GM18867 (cell line): ENCODE data around the gene DCAF15.
A peak's percentile ranks its signal among the peaks of the same experiment; 100 is the strongest.
"Not testable (repeated sequence)": the region's sequence is repeated elsewhere in the genome, so short reads cannot be mapped to it uniquely, and the experiment has no call there.

Source experiments
- ATAC-seq: cut with Tn5 transposase; IDR thresholded peaks from one replicate; pipeline ENCODE4 v1.9.1; 2021; ENCODE audit warnings: mild to moderate bottlenecking, moderate library complexity; ENCODE audit not compliant: unreplicated experiment

DCAF15 gene, protein sequence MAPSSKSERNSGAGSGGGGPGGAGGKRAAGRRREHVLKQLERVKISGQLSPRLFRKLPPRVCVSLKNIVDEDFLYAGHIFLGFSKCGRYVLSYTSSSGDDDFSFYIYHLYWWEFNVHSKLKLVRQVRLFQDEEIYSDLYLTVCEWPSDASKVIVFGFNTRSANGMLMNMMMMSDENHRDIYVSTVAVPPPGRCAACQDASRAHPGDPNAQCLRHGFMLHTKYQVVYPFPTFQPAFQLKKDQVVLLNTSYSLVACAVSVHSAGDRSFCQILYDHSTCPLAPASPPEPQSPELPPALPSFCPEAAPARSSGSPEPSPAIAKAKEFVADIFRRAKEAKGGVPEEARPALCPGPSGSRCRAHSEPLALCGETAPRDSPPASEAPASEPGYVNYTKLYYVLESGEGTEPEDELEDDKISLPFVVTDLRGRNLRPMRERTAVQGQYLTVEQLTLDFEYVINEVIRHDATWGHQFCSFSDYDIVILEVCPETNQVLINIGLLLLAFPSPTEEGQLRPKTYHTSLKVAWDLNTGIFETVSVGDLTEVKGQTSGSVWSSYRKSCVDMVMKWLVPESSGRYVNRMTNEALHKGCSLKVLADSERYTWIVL

GRCh38 chr19:13952154-13952930 is at the start of gene DCAF15:
TSS of gene DCAF15 (plus strand) at chr19:13952509. CDS start at chr19:13952513, 4 bp downstream.
- ATAC-seq: peak; percentile 96

DNA sequence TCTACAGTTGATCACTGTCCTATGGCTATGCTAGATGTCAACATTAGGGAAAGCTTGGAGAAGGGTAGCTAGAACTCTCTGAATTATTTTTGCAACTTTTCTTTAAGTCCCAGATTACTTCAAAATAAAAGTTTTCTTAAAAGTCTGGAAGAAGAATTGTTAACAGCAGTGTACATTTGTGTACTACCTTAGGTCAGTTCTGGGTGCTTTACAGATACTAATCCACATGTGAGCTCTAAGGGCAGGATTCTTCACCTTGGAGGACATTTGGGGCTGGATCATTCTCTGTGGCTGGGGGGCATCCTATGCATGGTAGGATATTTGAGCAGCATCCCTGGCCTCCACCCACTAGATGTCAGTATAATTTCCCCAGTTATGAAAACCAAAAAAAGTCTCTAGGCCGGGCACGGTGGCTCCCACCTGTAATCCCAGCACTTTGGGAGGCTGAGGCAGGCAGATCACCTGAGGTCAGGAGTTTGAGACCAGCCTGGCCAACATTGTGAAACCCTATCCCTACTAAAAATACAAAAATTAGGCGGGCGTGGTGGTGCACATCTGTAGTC is 49.2 kb upstream of the DCAF15 start:
- no peak for ATAC-seq

- peak; percentile 91 for ATAC-seq
These were observed 46.4 kb upstream of the DCAF15 start, which contains the start of the genes BRME1 and CC2D1A for GRCh38 chr19:13905634-13906520. TSS of gene BRME1 (minus strand) at chr19:13906117. CDS start at chr19:13904892, 1,225 bp downstream. TSS of gene CC2D1A (plus strand) at chr19:13906201. CDS start at chr19:13906442, 241 bp downstream.

GRCh38 chr19:13906521-13906904 is 45.8 kb upstream of the DCAF15 start:
- ATAC-seq: peak; percentile 14

DNA sequence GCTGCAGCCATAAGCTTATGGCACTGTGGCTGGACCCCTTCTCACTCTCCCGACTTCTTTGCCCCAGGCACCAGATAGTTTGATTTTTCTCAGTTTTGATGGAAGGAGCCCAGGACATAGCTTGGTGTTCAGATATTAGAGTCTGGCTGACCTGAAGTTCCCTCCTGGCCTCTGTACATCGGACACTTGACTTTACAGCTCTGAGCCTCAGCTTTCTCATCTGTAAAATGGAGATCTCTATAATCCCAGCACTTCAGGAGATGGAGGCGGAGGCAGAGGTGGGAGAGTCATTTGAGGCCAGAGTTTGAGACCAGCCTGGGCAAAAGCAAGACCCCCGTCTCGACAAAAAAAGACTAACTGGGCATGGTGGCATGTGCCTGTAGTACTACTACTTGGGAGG is 45.4 kb upstream of the DCAF15 start:
- no peak for ATAC-seq

GRCh38 chr19:13908674-13909073 is 43.6 kb upstream of the DCAF15 start:
- ATAC-seq: no peak

DNA sequence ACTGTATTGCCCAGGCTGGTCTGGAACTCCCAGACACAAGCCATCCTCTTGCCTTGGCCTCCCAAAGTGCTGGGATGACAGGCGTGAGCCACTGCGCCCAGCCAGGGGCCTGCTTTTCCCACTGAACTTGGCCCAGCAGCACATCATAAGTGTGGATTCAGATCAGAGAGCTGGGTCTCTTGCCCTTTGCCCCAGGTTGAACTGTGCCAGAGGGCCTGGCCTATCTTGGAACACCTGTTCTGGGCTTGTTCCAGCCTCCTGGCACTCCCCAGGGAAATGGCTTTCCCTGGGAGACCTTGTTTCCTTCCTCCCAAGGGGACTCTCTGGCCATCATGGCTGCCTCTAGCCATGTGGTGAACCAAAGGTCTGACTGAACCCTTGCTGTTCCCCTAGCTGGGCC is 42.9 kb upstream of the DCAF15 start:
- ATAC-seq: no peak

- ATAC-seq: no peak
These were observed 39.0 kb upstream of the DCAF15 start for GRCh38 chr19:13913352-13913751.

DNA sequence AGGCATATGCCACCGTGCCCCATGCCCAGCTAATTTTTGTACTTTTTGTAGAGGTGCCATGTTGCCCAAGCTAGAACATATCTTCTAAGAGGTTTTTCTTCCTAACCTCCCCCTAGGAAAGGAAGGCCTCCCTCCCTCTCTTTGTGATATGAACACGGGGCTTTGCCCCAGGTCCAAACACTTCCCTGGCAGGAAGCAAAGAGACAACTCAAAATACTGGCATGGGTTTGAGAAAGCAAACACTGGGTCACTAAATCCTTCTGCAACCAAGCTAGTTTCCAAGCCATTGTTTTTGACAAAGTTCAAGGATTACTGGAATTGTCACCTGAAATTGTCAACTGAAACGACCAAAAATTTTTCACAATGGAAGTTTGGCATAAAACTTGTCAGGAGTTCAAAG is 37.5 kb upstream of the DCAF15 start:
- no peak for ATAC-seq

DNA sequence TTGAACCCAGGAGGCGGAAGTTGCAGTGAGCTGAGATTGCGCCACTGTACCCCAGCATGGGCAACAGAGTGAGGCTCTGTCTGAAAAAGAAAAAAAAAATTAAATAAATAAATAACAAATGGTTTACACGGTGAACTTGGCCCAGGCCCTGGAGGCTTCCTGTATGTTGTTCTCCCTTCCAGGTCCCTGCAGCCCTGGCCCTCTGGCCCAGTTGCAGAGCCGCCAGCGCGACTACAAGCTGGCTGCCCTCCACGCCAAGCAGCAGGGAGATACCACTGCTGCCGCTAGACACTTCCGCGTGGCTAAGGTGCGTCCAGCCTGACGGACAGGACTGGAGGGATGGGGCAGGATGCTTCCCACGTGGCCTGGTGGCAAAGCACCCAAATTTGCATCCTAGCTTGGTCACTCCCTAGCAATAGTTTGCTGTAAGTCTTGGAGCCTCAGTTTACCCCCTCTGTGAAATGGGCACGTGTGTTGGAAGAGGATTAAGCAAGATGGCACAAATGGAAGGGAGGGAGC is 34.4 kb upstream of the DCAF15 start:
- ATAC-seq: no peak

- no peak for ATAC-seq
These were observed 33.4 kb upstream of the DCAF15 start for GRCh38 chr19:13918726-13919411.

- ATAC-seq: no peak
These were observed 31.8 kb upstream of the DCAF15 start for GRCh38 chr19:13920524-13920923.

DNA sequence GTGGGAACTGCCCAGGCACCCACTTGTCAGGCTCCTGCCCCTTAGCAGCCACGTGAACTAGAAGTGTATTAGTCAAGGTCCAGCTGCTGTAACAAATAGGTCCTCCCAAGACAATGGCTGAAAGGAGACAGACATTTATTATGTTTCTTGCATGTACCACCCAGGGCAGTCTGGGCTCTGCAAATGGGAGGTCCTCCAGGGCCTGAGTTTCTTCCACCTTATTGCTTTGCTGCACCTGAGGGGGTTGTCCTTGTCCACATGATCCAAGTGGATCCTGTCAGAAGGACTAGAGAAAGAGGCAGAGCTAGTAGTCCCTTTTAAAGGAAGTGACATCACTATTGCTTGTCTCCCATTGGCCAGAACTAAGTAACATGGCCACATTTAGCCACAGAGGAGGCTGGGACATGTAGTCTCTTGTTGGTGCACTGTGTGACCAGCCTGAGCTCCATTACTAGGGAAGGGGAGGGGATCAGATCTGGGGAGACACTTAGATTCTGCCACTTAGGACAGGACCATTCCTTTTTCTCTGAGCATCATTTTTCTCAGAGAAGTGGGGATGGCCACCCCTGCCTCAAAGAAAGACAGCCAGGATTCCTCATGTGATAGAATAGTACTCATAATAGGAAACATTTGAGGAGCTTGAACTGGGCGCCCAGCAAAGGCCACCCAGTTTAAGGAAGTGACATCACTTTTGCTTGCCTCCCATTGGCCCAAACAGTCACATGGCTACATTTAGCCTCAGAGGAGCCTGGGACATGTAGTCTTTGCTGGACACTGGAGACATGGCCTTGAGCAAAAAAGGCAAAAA is 31.2 kb upstream of the DCAF15 start:
- ATAC-seq: no peak

DNA sequence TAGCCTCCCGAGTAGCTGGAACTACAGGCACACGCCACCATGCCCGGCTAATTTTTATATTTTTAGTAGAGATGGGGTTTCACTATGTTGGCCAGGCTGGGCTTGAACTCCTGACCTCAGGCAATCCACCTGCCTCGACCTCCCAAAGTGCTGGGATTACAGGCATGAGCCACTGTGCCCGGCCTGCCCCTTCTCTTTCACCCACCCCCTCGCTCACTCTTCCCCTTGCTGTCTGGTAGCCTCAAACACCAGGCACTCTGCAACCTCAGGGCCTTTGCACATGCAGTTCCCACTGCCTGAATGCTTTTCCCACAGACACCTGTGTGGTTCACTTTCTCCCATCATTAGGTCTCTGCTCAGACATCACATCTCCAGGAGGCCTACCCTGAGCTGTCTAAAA is 30.2 kb upstream of the DCAF15 start:
- not testable (repeated sequence) for ATAC-seq

- ATAC-seq: no peak
These were observed 28.9 kb upstream of the DCAF15 start for GRCh38 chr19:13923194-13923987.

GRCh38 chr19:13926010-13926409 is 26.3 kb upstream of the DCAF15 start:
- ATAC-seq: no peak

- ATAC-seq: no peak
These were observed 25.6 kb upstream of the DCAF15 start for GRCh38 chr19:13926715-13927114.

DNA sequence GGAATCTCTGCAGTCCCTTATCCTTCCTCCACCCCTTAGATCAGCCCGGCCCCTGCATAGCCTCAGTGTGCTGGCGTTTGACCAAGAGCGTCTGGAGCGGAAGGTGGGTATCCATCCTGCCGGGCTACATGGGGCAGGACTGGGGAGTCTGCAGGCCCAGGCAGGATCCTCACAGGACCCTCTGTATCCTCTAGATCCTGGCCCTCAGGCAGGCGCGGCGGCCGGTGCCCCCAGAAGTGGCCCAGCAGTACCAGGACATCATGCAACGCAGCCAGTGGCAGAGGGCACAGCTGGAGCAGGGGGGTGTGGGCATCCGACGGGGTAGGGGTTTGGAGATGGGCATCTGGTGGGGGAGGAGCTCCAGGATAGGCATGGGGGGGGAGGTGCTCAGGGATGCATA is 23.0 kb upstream of the DCAF15 start:
- ATAC-seq: no peak
